ENCODE measurements around the gene EHD1.

Gene EHD1

GRCh38 chr11:64880240-64881001 is 2.0 kb upstream of the EHD1 start:
- H3K4me3 ChIP-seq (ENCODE audit: low read depth, low read length), result peak overlapping the region; percentile 14
- no peak for TF ChIP-seq CTCF (IDR thresholded peaks at IDR 0.05; ENCODE audit: borderline replicate concordance, insufficient read depth, low read depth, low read length)

GRCh38 chr11:64879244-64879900 is 951 bp upstream of the EHD1 start:
- TF ChIP-seq CTCF (IDR thresholded peaks at IDR 0.05; ENCODE audit: borderline replicate concordance, insufficient read depth, low read depth, low read length), result no peak
- peak overlapping the region; percentile 68 for H3K4me3 ChIP-seq (ENCODE audit: low read depth, low read length)

- peak overlapping the region; percentile 90 for H3K4me3 ChIP-seq (ENCODE audit: low read depth, low read length)
- no peak for TF ChIP-seq CTCF (IDR thresholded peaks at IDR 0.05; ENCODE audit: borderline replicate concordance, insufficient read depth, low read depth, low read length)
These were observed 263 bp downstream of the EHD1 start for GRCh38 chr11:64878223-64878493.

GRCh38 chr11:64877390-64878222 is 815 bp downstream of the EHD1 start:
- TF ChIP-seq CTCF (IDR thresholded peaks at IDR 0.05; ENCODE audit: borderline replicate concordance, insufficient read depth, low read depth, low read length), result no peak
- peak overlapping the region; percentile 90 for H3K4me3 ChIP-seq (ENCODE audit: low read depth, low read length)

GRCh38 chr11:64876835-64877341 is 1.5 kb downstream of the EHD1 start:
- H3K4me3 ChIP-seq (ENCODE audit: low read depth, low read length), result peak overlapping the region; percentile 90
- TF ChIP-seq CTCF (IDR thresholded peaks at IDR 0.05; ENCODE audit: borderline replicate concordance, insufficient read depth, low read depth, low read length), result no peak

- H3K4me3 ChIP-seq (ENCODE audit: low read depth, low read length), result peak overlapping the region; percentile 90
- no peak for TF ChIP-seq CTCF (IDR thresholded peaks at IDR 0.05; ENCODE audit: borderline replicate concordance, insufficient read depth, low read depth, low read length)
These were observed 2.1 kb downstream of the EHD1 start for GRCh38 chr11:64876229-64876750.

Data from GM12875 (cell line).